Activated CD8-positive, alpha-beta T cell treated with anti-CD3 and anti-CD28 coated beads for 36 hours (primary cell): Measurements from ENCODE around the gene NRDE2. TPM values are rescaled to one million over a fixed set of nuclear protein-coding genes. Genes with fewer than 3 reads are reported as not detected.
A peak's percentile ranks its signal among the peaks of the same experiment; 100 is the strongest.

ENCODE experiments used
- ATAC-seq: fragments of 200-7000 bp; cut with Tn5 transposase; one replicate; pipeline ENCODE4 v1.10.0; 2021; ENCODE audit warnings: mild to moderate bottlenecking, moderate library complexity
- CTCF ChIA-PET: fragments of 350-600 bp; sonication (Branson Sonifier 250); formaldehyde crosslinking; loops from one replicate; lab custom pipeline; 2021; ENCODE audit warnings: antibody characterized with exemption; lab: Charles Lee
- POLR2A ChIA-PET: fragments of 350-600 bp; sonication (Branson Sonifier 250); formaldehyde crosslinking; loops from one replicate; lab custom pipeline; 2021; ENCODE audit warnings: antibody characterized with exemption; lab: Charles Lee
- DNase-seq: peaks from one replicate; pipeline ENCODE4 v3.0.0-alpha.2; 2020
- H3K27ac Mint-ChIP-seq: one replicate; pipeline ENCODE4 v1.8.0; 2021; ENCODE audit warnings: mild to moderate bottlenecking, mixed read lengths
- H3K27me3 Mint-ChIP-seq: one replicate; pipeline ENCODE4 v1.8.0; 2021; ENCODE audit warnings: mixed read lengths
- H3K36me3 Mint-ChIP-seq: one replicate; pipeline ENCODE4 v1.8.0; 2021; ENCODE audit warnings: low read depth, mixed read lengths
- H3K4me1 Mint-ChIP-seq: one replicate; pipeline ENCODE4 v1.8.0; 2021; ENCODE audit warnings: low read depth, mixed read lengths
- H3K4me3 Mint-ChIP-seq: one replicate; pipeline ENCODE4 v1.8.0; 2021; ENCODE audit warnings: mild to moderate bottlenecking, moderate library complexity, mixed read lengths
- H3K9me3 Mint-ChIP-seq: one replicate; pipeline ENCODE4 v1.8.0; 2021; ENCODE audit warnings: mixed read lengths
- intact Hi-C: fragments of 100-400 bp; cut with micrococcal nuclease; formaldehyde crosslinking; loops from one replicate; pipeline ENCODE4 v1.10.0; 2022
- total RNA-seq, 2 experiments: library from RNA; stranded (reverse); gene quantifications; one replicate each; pipeline ENCODE4 v1.2.3, GENCODE V29; 2021
- TF ChIP-seq, protein P1 (sequence below): fragments of 200-600 bp; IDR thresholded peaks from one replicate; pipeline ENCODE4 v1.8.0; 2022; ENCODE audit warnings: antibody characterized with exemption, mild to moderate bottlenecking

The NRDE2 gene, protein sequence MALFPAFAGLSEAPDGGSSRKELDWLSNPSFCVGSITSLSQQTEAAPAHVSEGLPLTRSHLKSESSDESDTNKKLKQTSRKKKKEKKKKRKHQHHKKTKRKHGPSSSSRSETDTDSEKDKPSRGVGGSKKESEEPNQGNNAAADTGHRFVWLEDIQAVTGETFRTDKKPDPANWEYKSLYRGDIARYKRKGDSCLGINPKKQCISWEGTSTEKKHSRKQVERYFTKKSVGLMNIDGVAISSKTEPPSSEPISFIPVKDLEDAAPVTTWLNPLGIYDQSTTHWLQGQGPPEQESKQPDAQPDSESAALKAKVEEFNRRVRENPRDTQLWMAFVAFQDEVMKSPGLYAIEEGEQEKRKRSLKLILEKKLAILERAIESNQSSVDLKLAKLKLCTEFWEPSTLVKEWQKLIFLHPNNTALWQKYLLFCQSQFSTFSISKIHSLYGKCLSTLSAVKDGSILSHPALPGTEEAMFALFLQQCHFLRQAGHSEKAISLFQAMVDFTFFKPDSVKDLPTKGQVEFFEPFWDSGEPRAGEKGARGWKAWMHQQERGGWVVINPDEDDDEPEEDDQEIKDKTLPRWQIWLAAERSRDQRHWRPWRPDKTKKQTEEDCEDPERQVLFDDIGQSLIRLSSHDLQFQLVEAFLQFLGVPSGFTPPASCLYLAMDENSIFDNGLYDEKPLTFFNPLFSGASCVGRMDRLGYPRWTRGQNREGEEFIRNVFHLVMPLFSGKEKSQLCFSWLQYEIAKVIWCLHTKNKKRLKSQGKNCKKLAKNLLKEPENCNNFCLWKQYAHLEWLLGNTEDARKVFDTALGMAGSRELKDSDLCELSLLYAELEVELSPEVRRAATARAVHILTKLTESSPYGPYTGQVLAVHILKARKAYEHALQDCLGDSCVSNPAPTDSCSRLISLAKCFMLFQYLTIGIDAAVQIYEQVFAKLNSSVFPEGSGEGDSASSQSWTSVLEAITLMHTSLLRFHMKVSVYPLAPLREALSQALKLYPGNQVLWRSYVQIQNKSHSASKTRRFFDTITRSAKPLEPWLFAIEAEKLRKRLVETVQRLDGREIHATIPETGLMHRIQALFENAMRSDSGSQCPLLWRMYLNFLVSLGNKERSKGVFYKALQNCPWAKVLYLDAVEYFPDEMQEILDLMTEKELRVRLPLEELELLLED
- 10 to 100 TPM; 19.2 to 21.0 TPM for total RNA-seq

DNA sequence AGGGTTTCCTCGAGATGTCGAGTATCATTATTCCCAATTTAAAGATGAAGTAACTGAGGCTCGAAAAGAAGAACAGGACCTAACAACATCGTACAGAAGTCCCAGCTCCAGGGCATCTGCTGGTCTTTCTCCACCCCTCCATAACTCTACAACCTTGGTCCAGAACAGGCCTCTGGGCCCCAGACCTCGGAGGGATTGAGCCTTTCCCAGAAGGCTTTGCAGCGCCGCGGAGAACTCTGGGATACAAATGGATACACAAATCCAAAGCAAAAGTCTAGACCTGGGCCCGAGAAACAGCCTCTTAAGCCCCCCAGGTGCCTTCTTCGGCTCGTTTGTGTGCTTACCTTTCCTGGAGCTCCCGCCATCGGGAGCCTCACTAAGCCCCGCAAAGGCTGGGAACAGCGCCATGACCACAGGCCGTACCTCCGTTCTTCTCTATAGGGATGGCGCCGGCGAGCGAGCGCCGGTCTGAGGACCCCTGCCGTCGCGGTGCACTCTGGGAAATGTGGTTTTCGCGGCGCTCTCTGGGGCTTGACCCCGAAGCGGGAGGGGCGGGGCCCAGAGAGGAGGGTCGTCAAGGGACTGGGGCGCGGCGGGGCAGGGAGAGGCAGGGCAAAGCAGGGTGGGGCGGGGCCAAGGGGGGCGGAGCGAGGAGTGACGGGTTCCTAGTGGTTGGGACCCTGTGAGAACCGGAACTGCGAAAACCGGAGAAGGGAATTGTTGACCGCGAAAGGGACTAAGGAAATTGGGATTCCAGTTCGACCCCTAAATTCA, at the start of gene NRDE2:
TSS of gene NRDE2 (minus strand) at position 445 of the 774 bp plus-strand sequence. CDS start at position 408, 37 bp downstream.
- peak; percentile 99 for ATAC-seq
- peak; percentile 99 for DNase-seq
- CTCF ChIA-PET, result interaction anchor here (1.3 to 1.4 kb wide), 3 partner anchors 10 to 68 kb away, joined by 3 to 4 read pairs (median 4); no protein-coding TSS in a partner anchor
- peaks cover 3% of the 10 kb centered on the region for H3K27me3 Mint-ChIP-seq
- no peaks in the 10 kb centered on the region for H3K9me3 Mint-ChIP-seq
- intact Hi-C loops, result loop anchor here (1.0 to 5.0 kb wide), 2 partner anchors 52 to 66 kb away; partner anchors contain the start of gene CALM1
- TF ChIP-seq, protein P1, sequence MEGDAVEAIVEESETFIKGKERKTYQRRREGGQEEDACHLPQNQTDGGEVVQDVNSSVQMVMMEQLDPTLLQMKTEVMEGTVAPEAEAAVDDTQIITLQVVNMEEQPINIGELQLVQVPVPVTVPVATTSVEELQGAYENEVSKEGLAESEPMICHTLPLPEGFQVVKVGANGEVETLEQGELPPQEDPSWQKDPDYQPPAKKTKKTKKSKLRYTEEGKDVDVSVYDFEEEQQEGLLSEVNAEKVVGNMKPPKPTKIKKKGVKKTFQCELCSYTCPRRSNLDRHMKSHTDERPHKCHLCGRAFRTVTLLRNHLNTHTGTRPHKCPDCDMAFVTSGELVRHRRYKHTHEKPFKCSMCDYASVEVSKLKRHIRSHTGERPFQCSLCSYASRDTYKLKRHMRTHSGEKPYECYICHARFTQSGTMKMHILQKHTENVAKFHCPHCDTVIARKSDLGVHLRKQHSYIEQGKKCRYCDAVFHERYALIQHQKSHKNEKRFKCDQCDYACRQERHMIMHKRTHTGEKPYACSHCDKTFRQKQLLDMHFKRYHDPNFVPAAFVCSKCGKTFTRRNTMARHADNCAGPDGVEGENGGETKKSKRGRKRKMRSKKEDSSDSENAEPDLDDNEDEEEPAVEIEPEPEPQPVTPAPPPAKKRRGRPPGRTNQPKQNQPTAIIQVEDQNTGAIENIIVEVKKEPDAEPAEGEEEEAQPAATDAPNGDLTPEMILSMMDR, result no peak
- peak within 1 kb of the TSS; percentile 92 for H3K4me3 Mint-ChIP-seq
- H3K4me1 Mint-ChIP-seq, result peaks cover 28% of the 10 kb centered on the region
- peaks cover 13% of the 10 kb centered on the region for H3K36me3 Mint-ChIP-seq
- POLR2A ChIA-PET, result interaction anchor here (0.9 to 2.5 kb wide), 5 partner anchors 10 to 65 kb away, joined by 3 to 22 read pairs (median 6); partner anchors contain the start of gene CALM1
- H3K27ac Mint-ChIP-seq, result peak within 1 kb of the TSS; percentile 92

DNA sequence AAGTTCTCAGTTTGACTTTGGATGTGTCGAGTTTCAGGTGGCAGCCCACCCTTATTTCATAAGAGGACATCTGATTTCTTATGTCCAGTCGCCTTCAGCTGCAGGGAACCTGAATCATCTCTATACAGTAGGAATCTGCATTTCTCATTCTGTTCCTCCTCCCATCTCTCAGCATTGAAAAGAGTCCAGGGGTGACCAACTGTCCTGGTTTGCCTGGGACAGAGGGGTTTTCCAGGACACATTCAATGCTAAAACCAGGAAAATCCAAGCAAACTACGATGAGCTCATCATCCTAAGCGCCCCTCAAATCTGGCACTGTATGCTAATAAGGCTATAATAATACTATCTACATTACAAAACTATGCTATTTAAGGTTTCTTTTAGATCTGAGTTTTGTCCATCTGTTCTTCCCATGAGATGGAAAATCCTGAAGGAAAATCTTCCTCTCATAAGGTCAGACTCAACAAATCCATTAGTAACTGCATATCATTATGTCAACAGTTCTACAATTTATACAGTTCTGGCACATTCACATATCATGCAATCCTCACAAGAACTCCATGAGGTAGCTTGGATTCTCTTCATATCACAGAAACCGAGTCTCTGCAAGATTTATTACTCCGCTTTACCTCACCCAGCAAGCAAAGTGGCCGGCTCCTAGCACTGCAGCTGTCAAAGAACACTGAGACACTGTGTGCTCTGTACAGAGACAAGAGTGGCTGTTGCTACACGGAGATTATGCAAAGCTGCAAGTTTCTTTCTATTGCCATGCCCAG, 49.5 kb upstream of the NRDE2 start:
- H3K27ac Mint-ChIP-seq, result no peak overlapping the region
- ATAC-seq (no peak), DNase-seq (no peak)
- TF ChIP-seq, protein P1, result no peak
- ChIA-PET CTCF (interaction anchor here (0.8 to 1.1 kb wide), 3 partner anchors 18 to 83 kb away, joined by 3 read pairs; no protein-coding TSS in a partner anchor), POLR2A (interaction anchor here (1.1 to 12.5 kb wide), 4 partner anchors 10 to 37 kb away, joined by 3 to 365 read pairs (median 4); partner anchors contain the start of gene CALM1)
- no peak overlapping the region for H3K4me3 Mint-ChIP-seq
- H3K27me3 Mint-ChIP-seq, result no peaks in the 10 kb centered on the region
- intact Hi-C loops, result no loop called here
- no peaks in the 10 kb centered on the region for H3K36me3 Mint-ChIP-seq
- peaks cover 11% of the 10 kb centered on the region for H3K4me1 Mint-ChIP-seq
- H3K9me3 Mint-ChIP-seq, result no peaks in the 10 kb centered on the region

DNA sequence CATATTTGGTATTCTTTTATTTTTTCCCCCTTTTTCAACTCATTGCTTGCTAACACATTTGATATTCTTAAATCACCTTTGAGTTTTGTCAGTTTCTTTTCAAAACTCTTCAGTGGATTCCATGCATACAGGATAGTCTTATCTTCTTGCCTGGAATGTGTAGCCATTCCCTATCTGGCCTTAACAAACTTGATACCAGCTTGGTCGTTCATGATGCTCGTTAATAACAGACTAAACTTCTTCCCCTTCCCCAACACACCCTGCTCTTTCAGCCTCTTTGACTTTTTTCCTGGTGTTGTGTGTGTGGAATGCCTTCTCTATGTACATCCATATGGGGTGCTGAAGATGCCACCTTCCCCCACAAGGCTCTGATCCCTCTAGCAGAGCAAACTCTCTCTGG, 47.4 kb upstream of the NRDE2 start:
- Mint-ChIP-seq H3K36me3 (no peaks in the 10 kb centered on the region), H3K27me3 (no peaks in the 10 kb centered on the region), H3K9me3 (no peaks in the 10 kb centered on the region), H3K4me1 (peaks cover 2% of the 10 kb centered on the region), H3K4me3 (no peak overlapping the region), H3K27ac (no peak overlapping the region)
- ChIA-PET CTCF (interaction anchor here (2.1 kb wide), 1 partner anchor 20 kb away, joined by 5 read pairs; no protein-coding TSS in a partner anchor), POLR2A (interaction anchor here (12.5 kb wide), 1 partner anchor 19 kb away, joined by 365 read pairs; the partner anchor contains the start of gene CALM1)
- TF ChIP-seq, protein P1, result no peak
- ATAC-seq, result no peak
- DNase-seq, result no peak
- intact Hi-C loops, result no loop called here
